Stomach (tissue), 9 donors: ENCODE results near the gene C1orf159. TPM values are rescaled to one million over a fixed set of nuclear protein-coding genes. Genes with fewer than 3 reads are reported as not detected.
"Not testable (repeated sequence)": the region's sequence is repeated elsewhere in the genome, so short reads cannot be mapped to it uniquely, and the experiment has no call there.

Experiments used
- DNase-seq, 2 donors: peaks; one replicate each; pipeline versions ENCODE4 v3.0.0 to v3.0.0-alpha.2; 2013 to 2019
- H3K27ac ChIP-seq, 5 donors: fragments of 200-600 bp in 4 of 5; sonication (generic) in 4 of 5; one replicate each; pipeline ENCODE4 v1.5.1; 2013 to 2019; ENCODE audit warnings: mild to moderate bottlenecking in 1 of 5, moderate library complexity in 1 of 5
- H3K27me3 ChIP-seq, 3 donors: fragments of 200-600 bp; sonication (generic); one replicate each; pipeline ENCODE4 v1.5.1; 2017 to 2019; ENCODE audit warnings: mixed run types in 1 of 3
- H3K36me3 ChIP-seq, 4 donors: fragments of 200-600 bp; sonication (generic); 1 replicate in 3 of 4; 2 replicates in 1 of 4; pipeline ENCODE4 v1.5.1; 2016 to 2019
- H3K4me1 ChIP-seq, 4 donors: fragments of 200-600 bp; sonication (generic); one replicate each; pipeline ENCODE4 v1.5.1; 2016 to 2019
- H3K4me3 ChIP-seq, 4 donors: fragments of 200-600 bp; sonication (generic) in 3 of 4; one replicate each; pipeline ENCODE4 v1.5.1; 2016 to 2019; ENCODE audit warnings: mild to moderate bottlenecking in 1 of 4
- H3K9me3 ChIP-seq, 4 donors: fragments of 200-600 bp; sonication (generic); one replicate each; pipeline ENCODE4 v1.5.1; 2016 to 2019
- EP300 ChIP-seq: sonication (generic); formaldehyde crosslinking; IDR thresholded peaks from one replicate; pipeline ENCODE4 v1.6.1; 2017; ENCODE audit warnings: antibody characterized with exemption
- POLR2A ChIP-seq, 4 donors: fragments of 450-650 bp; IDR thresholded peaks; one replicate each; pipeline ENCODE4 v1.6.1; 2016; ENCODE audit warnings: antibody characterized with exemption in 4 of 4, control low read depth in 2 of 4, mild to moderate bottlenecking in 1 of 4, moderate library complexity in 1 of 4
- POLR2AphosphoS5 ChIP-seq, 3 donors: sonication (generic); formaldehyde crosslinking; IDR thresholded peaks; one replicate each; pipeline ENCODE4 v1.6.1; 2016; ENCODE audit warnings: antibody characterized with exemption in 3 of 3
- WGBS, 5 donors: extraction: QIAGEN DNeasy Blood & Tissue Kit in 3 of 5; methylation state at CpG; one replicate each; pipeline versions ENCODE4 v1.1.5 to v1.1.7; 2013 to 2018; 5-methylcytosine and 5-hydroxymethylcytosine counted together
- intact Hi-C: fragments of 100-400 bp; cut with DNase I; formaldehyde crosslinking; loops from one replicate; pipeline ENCODE4 v1.15.1; 2023; ENCODE audit warnings: low total_unique reads
- polyA plus RNA-seq, 3 donors: library from polyadenylated mRNA; stranded (reverse); fragments of 200-250 nt; gene quantifications; one replicate each; pipeline ENCODE4 v1.2.3, GENCODE V29; 2013
- total RNA-seq, 5 donors: library from RNA; depleted of rRNA; stranded (reverse); fragments of >200 nt; gene quantifications; one replicate each; pipeline versions ENCODE4 v1.1.0 to v1.2.3, GENCODE V29; 2014 to 2016
- TF ChIP-seq, protein P1 (sequence below), 7 experiments: fragments of 450-650 bp in 4 of 7; fragments of 200-600 bp in 3 of 7; sonication (generic) in 3 of 7; IDR thresholded peaks; one replicate each; pipeline ENCODE4 v1.5.1; 2016 to 2019; ENCODE audit warnings: antibody characterized with exemption in 7 of 7, control low read depth in 2 of 7, mild to moderate bottlenecking in 1 of 7
- donor health status: healthy with polysubstance abuse.
- donor health status: Bipolar disorder and iron deficiency.
- donor health status: healthy.

The C1orf159 gene
- total and polyA plus RNA-seq, 8 donors, result 10.2 to 67.0 (median 18.5) TPM

DNA sequence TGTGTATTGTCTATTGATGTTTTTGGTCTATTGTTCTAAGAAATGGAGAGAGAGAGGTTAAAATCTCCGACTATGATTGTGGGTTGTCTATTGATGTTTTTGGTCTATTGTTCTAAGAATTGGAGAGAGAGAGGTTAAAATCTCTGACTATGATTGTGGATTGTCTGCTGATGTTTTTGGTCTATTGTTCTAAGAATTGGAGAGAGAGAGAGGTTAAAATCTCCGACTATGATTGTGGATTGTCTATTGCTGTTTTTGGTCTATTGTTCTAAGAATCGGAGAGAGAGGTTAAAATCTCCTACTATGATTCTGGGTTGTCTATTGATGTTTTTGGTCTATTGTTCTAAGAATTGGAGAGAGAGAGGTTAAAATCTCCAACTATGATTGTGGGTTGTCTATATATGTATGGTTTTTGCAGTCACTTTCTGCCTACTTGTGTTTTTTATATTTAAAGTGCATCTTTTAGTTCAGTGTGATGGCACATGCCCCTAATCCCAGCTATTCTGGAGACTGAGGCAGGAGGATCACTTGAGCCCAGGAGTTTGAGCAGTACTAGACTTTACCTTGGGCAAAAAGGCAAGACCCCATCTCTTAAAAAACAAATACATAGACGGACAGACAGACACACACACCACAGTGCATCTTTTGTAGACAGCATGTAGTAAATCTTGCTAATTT is 16.2 kb downstream of the C1orf159 start:
- WGBS, 5 donors, result 72 to 96% (median 89%) methylated on average over 4 of the region's 4 CpGs

DNA sequence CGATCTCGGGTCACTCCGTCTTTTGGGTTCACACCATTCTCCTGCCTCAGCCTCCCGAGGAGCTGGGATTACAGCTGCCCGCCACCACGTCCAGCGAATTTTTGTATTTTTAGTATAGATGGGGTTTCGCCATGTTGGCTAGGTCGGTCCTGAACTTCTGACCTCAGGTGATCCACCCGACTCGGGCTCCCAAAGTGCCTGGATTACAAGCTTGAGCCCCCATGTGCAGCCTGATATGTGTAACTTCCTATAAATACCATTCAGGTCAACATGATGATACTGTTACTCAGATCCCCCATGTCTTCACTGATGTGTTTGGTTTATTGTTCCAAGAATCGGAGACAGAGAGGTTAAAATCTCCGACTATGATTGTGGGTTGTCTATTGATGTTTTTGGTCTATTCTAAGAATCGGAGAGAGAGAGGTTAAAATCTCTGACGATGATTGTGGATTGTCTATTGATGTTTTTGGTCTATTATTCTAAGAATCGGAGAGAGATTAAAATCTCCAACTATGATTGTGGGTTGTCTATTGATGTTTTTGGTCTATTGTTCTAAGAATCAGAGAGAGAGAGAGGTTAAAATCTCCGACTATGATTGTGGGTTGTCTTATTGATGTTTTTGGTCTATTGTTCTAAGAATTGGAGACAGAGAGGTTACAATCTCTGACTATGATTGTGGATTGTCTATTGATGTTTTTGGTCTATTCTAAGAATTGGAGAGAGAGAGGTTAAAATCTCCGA is 17.0 kb downstream of the C1orf159 start:
- no peak overlapping the region for H3K27ac ChIP-seq
- H3K36me3 ChIP-seq, result no peaks in the 10 kb centered on the region
- no peak overlapping the region for H3K4me3 ChIP-seq
- H3K4me1 ChIP-seq, result no peaks in the 10 kb centered on the region
- H3K9me3 ChIP-seq, result no peaks in the 10 kb centered on the region
- no peaks in the 10 kb centered on the region for H3K27me3 ChIP-seq
- DNase-seq, result no peak
- 82 to 95% (median 90%) methylated on average over 18 of the region's 18 CpGs for WGBS, 5 donors
- intact Hi-C loops, result no loop called here
- TF ChIP-seq, protein P1, sequence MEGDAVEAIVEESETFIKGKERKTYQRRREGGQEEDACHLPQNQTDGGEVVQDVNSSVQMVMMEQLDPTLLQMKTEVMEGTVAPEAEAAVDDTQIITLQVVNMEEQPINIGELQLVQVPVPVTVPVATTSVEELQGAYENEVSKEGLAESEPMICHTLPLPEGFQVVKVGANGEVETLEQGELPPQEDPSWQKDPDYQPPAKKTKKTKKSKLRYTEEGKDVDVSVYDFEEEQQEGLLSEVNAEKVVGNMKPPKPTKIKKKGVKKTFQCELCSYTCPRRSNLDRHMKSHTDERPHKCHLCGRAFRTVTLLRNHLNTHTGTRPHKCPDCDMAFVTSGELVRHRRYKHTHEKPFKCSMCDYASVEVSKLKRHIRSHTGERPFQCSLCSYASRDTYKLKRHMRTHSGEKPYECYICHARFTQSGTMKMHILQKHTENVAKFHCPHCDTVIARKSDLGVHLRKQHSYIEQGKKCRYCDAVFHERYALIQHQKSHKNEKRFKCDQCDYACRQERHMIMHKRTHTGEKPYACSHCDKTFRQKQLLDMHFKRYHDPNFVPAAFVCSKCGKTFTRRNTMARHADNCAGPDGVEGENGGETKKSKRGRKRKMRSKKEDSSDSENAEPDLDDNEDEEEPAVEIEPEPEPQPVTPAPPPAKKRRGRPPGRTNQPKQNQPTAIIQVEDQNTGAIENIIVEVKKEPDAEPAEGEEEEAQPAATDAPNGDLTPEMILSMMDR (IDR thresholded peaks at IDR 0.05), result no peak
- TF ChIP-seq POLR2A (IDR thresholded peaks at IDR 0.05) (no peak), EP300 (no peak), POLR2AphosphoS5 (IDR thresholded peaks at IDR 0.05) (no peak)

More for the DNA sequence above, 16.2 kb downstream of the C1orf159 start:
- Histone ChIP-seq H3K36me3 (no peaks in the 10 kb centered on the region), H3K27ac (no peak overlapping the region), H3K4me1 (no peaks in the 10 kb centered on the region), H3K27me3 (no peaks in the 10 kb centered on the region), H3K9me3 (no peaks in the 10 kb centered on the region), H3K4me3 (no peak overlapping the region)
- intact Hi-C loops, result no loop called here
- TF ChIP-seq, protein P1 (IDR thresholded peaks at IDR 0.05), result no peak
- TF ChIP-seq EP300 (no peak), POLR2AphosphoS5 (IDR thresholded peaks at IDR 0.05) (no peak)
- DNase-seq, result no peak

DNA sequence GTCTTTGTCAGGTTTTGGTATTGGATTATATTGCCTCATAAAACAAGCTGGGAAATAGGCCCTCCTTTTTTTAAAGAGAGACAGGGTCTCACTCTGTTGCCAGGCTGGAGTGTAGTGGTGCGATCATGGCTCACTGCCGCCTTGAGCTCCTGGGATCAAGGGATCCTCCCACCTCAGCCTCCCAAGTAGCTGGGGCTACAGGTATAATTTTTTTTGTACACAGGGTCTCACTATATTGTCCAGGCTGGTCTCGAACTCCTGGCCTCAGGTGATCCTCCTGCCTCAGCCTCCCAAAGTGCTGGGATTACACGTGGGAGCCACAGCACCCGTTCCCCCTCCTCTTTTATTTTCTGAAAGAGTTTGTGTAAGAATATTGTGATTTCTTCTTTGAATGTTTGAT is 19.8 kb downstream of the C1orf159 start:
- H3K9me3 ChIP-seq, H3K4me3 ChIP-seq, H3K4me1 ChIP-seq, H3K27ac ChIP-seq, H3K27me3 ChIP-seq, H3K36me3 ChIP-seq, DNase-seq, intact Hi-C loops: not testable (repeated sequence)
- WGBS, 5 donors, result 92 to 98% (median 94%) methylated on average over 5 of the region's 5 CpGs

GRCh38 chr1:1094981-1095380 is 20.9 kb downstream of the C1orf159 start:
- WGBS, 5 donors, result 93 to 97% (median 93%) methylated on average over 7 of the region's 7 CpGs
- intact Hi-C loops, result no loop called here
- H3K4me3 ChIP-seq, result no peak overlapping the region
- no peaks in the 10 kb centered on the region for H3K27me3 ChIP-seq
- DNase-seq, result no peak
- H3K36me3 ChIP-seq, result peaks cover 0 to 7% (median 0%) of the 10 kb centered on the region in 4 donors
- TF ChIP-seq, protein P1 (IDR thresholded peaks at IDR 0.05), result no peak
- TF ChIP-seq POLR2AphosphoS5 (IDR thresholded peaks at IDR 0.05), result no peak
- TF ChIP-seq POLR2A (IDR thresholded peaks at IDR 0.05), result no peak
- no peak overlapping the region for H3K27ac ChIP-seq
- no peaks in the 10 kb centered on the region for H3K4me1 ChIP-seq
- no peaks in the 10 kb centered on the region for H3K9me3 ChIP-seq

DNA sequence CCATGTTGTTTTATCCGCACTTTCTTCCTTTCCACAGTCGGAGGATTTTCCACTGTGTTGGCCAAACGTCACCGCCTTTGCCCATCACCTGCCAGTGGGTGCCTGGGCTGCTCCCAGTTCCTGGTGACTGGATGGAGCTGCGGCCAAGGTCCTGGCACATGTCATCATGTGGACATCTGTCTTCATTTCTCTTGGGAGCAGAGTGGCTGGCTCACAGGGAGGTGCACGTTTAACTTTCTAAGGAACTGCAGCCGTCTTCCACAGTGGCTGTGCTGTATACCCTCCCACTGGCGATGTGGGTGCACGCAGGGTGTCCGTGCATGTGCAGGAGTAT is 22.3 kb downstream of the C1orf159 start:
- no peak overlapping the region for H3K4me3 ChIP-seq
- H3K27ac ChIP-seq, result no peak overlapping the region
- peaks cover 0 to 10% (median 0%) of the 10 kb centered on the region in 4 donors for H3K36me3 ChIP-seq
- no peak for TF ChIP-seq EP300
- TF ChIP-seq POLR2A (IDR thresholded peaks at IDR 0.05), result no peak
- TF ChIP-seq POLR2AphosphoS5 (IDR thresholded peaks at IDR 0.05), result no peak
- TF ChIP-seq, protein P1 (IDR thresholded peaks at IDR 0.05), result no peak
- no peaks in the 10 kb centered on the region for H3K9me3 ChIP-seq
- 87 to 95% (median 92%) methylated on average over 10 of the region's 10 CpGs for WGBS, 5 donors
- intact Hi-C loops, result no loop called here
- no peaks in the 10 kb centered on the region for H3K27me3 ChIP-seq
- DNase-seq, result no peak
- H3K4me1 ChIP-seq, result no peaks in the 10 kb centered on the region
